Measurements from ENCODE around the gene TAF1C. TPM values are rescaled to one million over a fixed set of nuclear protein-coding genes. Genes with fewer than 3 reads are reported as not detected.

Gene TAF1C
- total and polyA plus RNA-seq, 2 experiments from 2014 or later, result 37.2 to 57.4 TPM

DNA sequence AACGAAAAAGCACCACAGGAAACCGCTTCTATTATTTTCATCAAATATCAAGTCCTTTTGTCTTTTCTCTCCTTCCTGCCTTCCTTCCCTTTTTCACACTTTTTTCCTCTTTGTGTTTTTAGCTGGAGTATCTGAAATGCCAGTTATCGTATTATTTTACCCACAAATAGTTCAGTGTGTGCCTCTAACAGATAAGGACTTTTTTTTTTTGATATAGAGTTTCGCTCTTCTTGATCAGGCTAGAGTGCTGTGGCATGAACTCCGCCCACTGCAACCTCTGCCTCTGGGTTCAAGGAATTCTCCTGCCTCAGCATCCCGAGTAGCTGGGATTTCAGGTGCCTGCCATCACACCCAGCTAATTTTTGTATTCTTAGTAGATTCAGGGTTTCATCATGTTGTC lies 31.1 kb downstream of the TAF1C start (continued):
- TF ChIP-seq, protein P1, sequence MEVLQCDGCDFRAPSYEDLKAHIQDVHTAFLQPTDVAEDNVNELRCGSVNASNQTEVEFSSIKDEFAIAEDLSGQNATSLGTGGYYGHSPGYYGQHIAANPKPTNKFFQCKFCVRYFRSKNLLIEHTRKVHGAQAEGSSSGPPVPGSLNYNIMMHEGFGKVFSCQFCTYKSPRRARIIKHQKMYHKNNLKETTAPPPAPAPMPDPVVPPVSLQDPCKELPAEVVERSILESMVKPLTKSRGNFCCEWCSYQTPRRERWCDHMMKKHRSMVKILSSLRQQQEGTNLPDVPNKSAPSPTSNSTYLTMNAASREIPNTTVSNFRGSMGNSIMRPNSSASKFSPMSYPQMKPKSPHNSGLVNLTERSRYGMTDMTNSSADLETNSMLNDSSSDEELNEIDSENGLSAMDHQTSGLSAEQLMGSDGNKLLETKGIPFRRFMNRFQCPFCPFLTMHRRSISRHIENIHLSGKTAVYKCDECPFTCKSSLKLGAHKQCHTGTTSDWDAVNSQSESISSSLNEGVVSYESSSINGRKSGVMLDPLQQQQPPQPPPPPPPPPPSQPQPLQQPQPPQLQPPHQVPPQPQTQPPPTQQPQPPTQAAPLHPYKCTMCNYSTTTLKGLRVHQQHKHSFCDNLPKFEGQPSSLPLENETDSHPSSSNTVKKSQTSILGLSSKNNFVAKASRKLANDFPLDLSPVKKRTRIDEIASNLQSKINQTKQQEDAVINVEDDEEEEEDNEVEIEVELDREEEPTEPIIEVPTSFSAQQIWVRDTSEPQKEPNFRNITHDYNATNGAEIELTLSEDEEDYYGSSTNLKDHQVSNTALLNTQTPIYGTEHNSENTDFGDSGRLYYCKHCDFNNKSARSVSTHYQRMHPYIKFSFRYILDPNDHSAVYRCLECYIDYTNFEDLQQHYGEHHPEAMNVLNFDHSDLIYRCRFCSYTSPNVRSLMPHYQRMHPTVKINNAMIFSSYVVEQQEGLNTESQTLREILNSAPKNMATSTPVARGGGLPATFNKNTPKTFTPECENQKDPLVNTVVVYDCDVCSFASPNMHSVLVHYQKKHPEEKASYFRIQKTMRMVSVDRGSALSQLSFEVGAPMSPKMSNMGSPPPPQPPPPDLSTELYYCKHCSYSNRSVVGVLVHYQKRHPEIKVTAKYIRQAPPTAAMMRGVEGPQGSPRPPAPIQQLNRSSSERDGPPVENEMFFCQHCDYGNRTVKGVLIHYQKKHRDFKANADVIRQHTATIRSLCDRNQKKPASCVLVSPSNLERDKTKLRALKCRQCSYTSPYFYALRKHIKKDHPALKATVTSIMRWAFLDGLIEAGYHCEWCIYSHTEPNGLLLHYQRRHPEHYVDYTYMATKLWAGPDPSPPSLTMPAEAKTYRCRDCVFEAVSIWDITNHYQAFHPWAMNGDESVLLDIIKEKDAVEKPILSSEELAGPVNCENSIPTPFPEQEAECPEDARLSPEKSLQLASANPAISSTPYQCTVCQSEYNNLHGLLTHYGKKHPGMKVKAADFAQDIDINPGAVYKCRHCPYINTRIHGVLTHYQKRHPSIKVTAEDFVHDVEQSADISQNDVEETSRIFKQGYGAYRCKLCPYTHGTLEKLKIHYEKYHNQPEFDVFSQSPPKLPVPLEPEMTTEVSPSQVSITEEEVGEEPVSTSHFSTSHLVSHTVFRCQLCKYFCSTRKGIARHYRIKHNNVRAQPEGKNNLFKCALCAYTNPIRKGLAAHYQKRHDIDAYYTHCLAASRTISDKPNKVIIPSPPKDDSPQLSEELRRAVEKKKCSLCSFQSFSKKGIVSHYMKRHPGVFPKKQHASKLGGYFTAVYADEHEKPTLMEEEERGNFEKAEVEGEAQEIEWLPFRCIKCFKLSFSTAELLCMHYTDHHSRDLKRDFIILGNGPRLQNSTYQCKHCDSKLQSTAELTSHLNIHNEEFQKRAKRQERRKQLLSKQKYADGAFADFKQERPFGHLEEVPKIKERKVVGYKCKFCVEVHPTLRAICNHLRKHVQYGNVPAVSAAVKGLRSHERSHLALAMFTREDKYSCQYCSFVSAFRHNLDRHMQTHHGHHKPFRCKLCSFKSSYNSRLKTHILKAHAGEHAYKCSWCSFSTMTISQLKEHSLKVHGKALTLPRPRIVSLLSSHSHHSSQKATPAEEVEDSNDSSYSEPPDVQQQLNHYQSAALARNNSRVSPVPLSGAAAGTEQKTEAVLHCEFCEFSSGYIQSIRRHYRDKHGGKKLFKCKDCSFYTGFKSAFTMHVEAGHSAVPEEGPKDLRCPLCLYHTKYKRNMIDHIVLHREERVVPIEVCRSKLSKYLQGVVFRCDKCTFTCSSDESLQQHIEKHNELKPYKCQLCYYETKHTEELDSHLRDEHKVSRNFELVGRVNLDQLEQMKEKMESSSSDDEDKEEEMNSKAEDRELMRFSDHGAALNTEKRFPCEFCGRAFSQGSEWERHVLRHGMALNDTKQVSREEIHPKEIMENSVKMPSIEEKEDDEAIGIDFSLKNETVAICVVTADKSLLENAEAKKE (CRISPR knock-in tag; IDR thresholded peaks at IDR 0.05), result no peak
- TF ChIP-seq POLR2AphosphoS5 (IDR thresholded peaks at IDR 0.05; ENCODE audit: low read depth) (no peak), NANOG (IDR thresholded peaks at IDR 0.05; ENCODE audit: borderline replicate concordance) (no peak)

DNA sequence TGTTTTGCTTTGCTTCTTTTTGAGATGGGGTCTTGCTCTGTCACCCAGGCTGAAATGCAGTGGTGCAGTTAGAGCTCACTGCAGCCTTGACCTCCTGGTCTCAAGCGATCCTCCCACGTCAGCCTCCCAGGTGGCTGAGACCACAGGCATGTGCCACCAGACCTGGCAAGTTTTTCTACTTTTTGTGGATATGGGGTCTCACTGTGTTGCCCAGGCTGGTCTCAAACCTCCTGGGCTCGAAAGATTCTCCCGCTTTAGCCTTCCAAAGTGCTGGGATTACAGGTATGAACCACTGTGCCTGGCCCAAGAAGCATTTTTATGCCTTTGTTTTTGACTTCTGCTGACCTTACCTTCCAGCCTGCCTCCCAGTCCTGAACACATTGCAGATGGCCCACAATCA lies 31.6 kb downstream of the TAF1C start:
- no peaks in the 10 kb centered on the region for H3K27me3 ChIP-seq (ENCODE audit: insufficient read depth)
- no peak overlapping the region for H3K27ac ChIP-seq (ENCODE audit: low read depth)
- Mint-ChIP-seq H3K27ac (no peak overlapping the region), H3K36me3 (ENCODE audit: low read depth) (no peaks in the 10 kb centered on the region), H3K27me3 (ENCODE audit: insufficient read depth, low read depth, poor library complexity) (peaks cover 8% of the 10 kb centered on the region), H3K4me3 (no peak overlapping the region), H3K9me3 (peaks cover 2% of the 10 kb centered on the region; the same call in 2 of the 3 replicates), H3K4me1 (no peaks in the 10 kb centered on the region)
- H3F3A ChIP-seq (replicated peaks; ENCODE audit: low read depth), result no peaks in the 10 kb centered on the region
- no peak overlapping the region for H3K4me3 ChIP-seq
- no peak overlapping the region for H3K4me2 ChIP-seq
- no peaks in the 10 kb centered on the region for H3K79me2 ChIP-seq (replicated peaks; ENCODE audit: insufficient read depth)
- H4K20me1 ChIP-seq (replicated peaks; ENCODE audit: insufficient read depth), result no peaks in the 10 kb centered on the region
- H2AFZ ChIP-seq, result no peak overlapping the region
- ATAC-seq, result no peak
- H3K9me2 ChIP-seq (ENCODE audit: insufficient read depth), result no peaks in the 10 kb centered on the region
- TF ChIP-seq CREB1 (CRISPR knock-in tag; IDR thresholded peaks at IDR 0.05; ENCODE audit: low read depth) (no peak), NANOG (IDR thresholded peaks at IDR 0.05; ENCODE audit: borderline replicate concordance) (no peak)
- DNase-seq (ENCODE audit: low spot score), result no peak
- H3K36me3 ChIP-seq (ENCODE audit: insufficient read depth), result no peaks in the 10 kb centered on the region
- no peaks in the 10 kb centered on the region for H3K4me1 ChIP-seq (ENCODE audit: insufficient read depth)

DNA sequence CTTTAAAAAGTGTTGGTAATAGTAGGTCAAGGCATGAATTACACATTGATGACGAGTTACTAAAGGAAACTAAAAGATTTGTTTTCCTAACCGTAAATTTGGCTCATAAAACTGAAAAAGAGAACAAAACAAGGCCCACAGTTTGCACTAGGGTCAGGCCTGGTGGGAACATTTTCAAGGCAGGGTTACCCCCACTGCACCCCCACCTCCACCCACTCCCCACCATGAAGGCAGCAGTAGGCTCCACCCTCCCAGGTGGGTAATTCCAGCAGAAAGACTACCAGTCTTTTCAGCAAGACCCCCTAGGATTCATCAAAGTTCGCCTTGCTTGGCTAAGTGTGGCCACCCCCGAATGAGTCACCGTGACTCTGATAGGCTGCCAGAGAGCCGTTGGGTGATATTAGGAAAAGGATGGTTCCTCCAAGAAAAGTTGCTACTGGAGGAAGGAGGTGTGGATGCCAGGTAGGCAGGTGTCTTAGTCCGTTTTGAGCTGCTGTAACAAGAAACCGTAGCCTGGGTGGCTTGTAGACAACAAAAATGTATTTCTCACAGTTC lies 33.1 kb downstream of the TAF1C start:
- Mint-ChIP-seq H3K9me3 (peaks cover 2% of the 10 kb centered on the region; the same call in 2 of the 3 replicates), H3K4me1 (no peaks in the 10 kb centered on the region), H3K27ac (no peak overlapping the region), H3K36me3 (ENCODE audit: low read depth) (no peaks in the 10 kb centered on the region), H3K27me3 (ENCODE audit: insufficient read depth, low read depth, poor library complexity) (peaks cover 6% of the 10 kb centered on the region), H3K4me3 (no peak overlapping the region)
- Histone ChIP-seq H3K4me1 (ENCODE audit: insufficient read depth) (no peaks in the 10 kb centered on the region), H3K4me2 (no peak overlapping the region), H3K27me3 (ENCODE audit: insufficient read depth) (no peaks in the 10 kb centered on the region), H3F3A (replicated peaks; ENCODE audit: low read depth) (no peaks in the 10 kb centered on the region), H3K9me2 (ENCODE audit: insufficient read depth) (no peaks in the 10 kb centered on the region), H3K79me2 (replicated peaks; ENCODE audit: insufficient read depth) (no peaks in the 10 kb centered on the region), H3K27ac (ENCODE audit: low read depth) (no peak overlapping the region), H4K20me1 (replicated peaks; ENCODE audit: insufficient read depth) (no peaks in the 10 kb centered on the region), H3K4me3 (no peak overlapping the region), H2AFZ (peak overlapping the region; percentile 67; the same call in 1 of the 2 replicates), H3K36me3 (ENCODE audit: insufficient read depth) (no peaks in the 10 kb centered on the region)
- DNase-seq (ENCODE audit: low spot score) (no peak), ATAC-seq (no peak)
- TF ChIP-seq NANOG (IDR thresholded peaks at IDR 0.05; ENCODE audit: borderline replicate concordance), result no peak
- TF ChIP-seq, protein P1 (CRISPR knock-in tag; IDR thresholded peaks at IDR 0.05), result no peak

Data from GM23338 (cell line).